Myocyte (in vitro differentiated cells): ENCODE results near the gene GPR18. TPM values are rescaled to one million over a fixed set of nuclear protein-coding genes. Genes with fewer than 3 reads are reported as not detected.

Experiments used
- DNase-seq: peaks from one replicate; pipeline ENCODE4 v3.0.0-alpha.2; 2012; ENCODE audit warnings: low read depth
- polyA plus RNA-seq: library from polyadenylated mRNA; unstranded; fragments of >200 nt; gene quantifications from one replicate; pipeline ENCODE4 v1.2.1, GENCODE V29; 2012; ENCODE audit warnings: missing spikeins
- total RNA-seq: library from RNA; depleted of rRNA; stranded (reverse); fragments of >200 nt; gene quantifications from 2 replicates; pipeline ENCODE4 v1.2.3, GENCODE V29; 2014

Gene GPR18
- total RNA-seq: not detected in 2 replicates
- polyA plus RNA-seq: 0.33 TPM

- no peak for DNase-seq
These were observed at the start of gene GPR18 for GRCh38 chr13:99258210-99258860. Gene GPR18, minus strand, starts transcription at chr13:99258379. Its CDS starts 2,507 bp downstream, at chr13:99255872.

- DNase-seq: peak; percentile 64
These were observed 49.6 kb upstream of the GPR18 start for GRCh38 chr13:99307648-99308339.

GRCh38 chr13:99307247-99307646, 49.1 kb upstream of the GPR18 start, which contains the start of gene GPR183:
Gene GPR183, minus strand, starts transcription at chr13:99307399. Its CDS starts 11,254 bp downstream, at chr13:99296145.
- DNase-seq: no peak

- no peak for DNase-seq
These were observed 47.4 kb upstream of the GPR18 start for GRCh38 chr13:99305566-99305965.

GRCh38 chr13:99305158-99305557, 47.0 kb upstream of the GPR18 start:
- no peak for DNase-seq

- no peak for DNase-seq
These were observed 46.4 kb upstream of the GPR18 start for GRCh38 chr13:99304541-99304940.

GRCh38 chr13:99303863-99304521, 45.8 kb upstream of the GPR18 start:
- DNase-seq: no peak

GRCh38 chr13:99302637-99303505, 44.7 kb upstream of the GPR18 start:
- no peak for DNase-seq

- no peak for DNase-seq
These were observed 43.9 kb upstream of the GPR18 start for GRCh38 chr13:99301913-99302636.

GRCh38 chr13:99301056-99301838, 43.1 kb upstream of the GPR18 start:
- no peak for DNase-seq

- peak; percentile 70 for DNase-seq
These were observed 41.8 kb upstream of the GPR18 start for GRCh38 chr13:99299920-99300341.

GRCh38 chr13:99299256-99299919, 41.2 kb upstream of the GPR18 start:
- DNase-seq: no peak

GRCh38 chr13:99298056-99298455, 39.9 kb upstream of the GPR18 start:
- DNase-seq: no peak

GRCh38 chr13:99297331-99297730, 39.2 kb upstream of the GPR18 start:
- DNase-seq: no peak

GRCh38 chr13:99296398-99296797, 38.2 kb upstream of the GPR18 start:
- no peak for DNase-seq

- DNase-seq: no peak
These were observed 37.5 kb upstream of the GPR18 start for GRCh38 chr13:99295488-99296252.

GRCh38 chr13:99294958-99295357, 36.8 kb upstream of the GPR18 start:
- DNase-seq: no peak

- no peak for DNase-seq
These were observed 36.0 kb upstream of the GPR18 start for GRCh38 chr13:99294198-99294597.
